Activated T-cell treated with anti-CD3 and anti-CD28 coated beads for 4 hours (primary cell): ENCODE measurements around the gene SPINK6.

Experiments used
- DNase-seq: peaks from one replicate; pipeline ENCODE4 v3.0.0-alpha.2; 2020

Gene SPINK6

DNA sequence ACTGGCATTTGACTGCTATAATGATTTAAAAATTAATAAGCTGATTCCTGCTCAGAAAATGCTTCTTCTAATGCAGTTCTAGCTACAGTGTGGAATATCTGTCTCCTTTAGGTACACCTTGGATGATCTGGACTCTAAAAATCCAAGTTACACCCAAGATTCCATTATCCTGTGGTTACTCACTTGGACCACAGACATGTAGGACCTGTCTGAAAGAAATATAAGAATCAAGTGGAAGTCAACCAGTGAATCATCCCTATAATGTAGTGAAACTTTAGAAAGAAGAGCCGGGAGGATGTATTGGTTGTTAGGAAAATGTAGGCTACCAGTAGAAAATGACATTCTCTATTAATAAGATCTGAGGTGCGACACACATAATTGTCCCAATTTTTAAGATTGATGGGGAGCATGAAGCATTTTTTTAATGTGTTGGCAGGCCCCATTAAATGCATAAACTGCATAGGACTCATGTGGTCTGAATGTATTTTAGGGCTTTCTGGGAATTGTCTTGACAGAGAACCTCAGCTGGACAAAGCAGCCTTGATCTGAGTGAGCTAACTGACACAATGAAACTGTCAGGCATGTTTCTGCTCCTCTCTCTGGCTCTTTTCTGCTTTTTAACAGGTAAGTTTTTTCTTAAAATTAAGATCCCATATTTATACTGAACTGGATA lies at the start of gene SPINK6:
SPINK6 (plus strand) TSS at position 512 of the 673 bp plus-strand sequence; CDS start at position 567, 55 bp downstream.
- DNase-seq: no peak

DNA sequence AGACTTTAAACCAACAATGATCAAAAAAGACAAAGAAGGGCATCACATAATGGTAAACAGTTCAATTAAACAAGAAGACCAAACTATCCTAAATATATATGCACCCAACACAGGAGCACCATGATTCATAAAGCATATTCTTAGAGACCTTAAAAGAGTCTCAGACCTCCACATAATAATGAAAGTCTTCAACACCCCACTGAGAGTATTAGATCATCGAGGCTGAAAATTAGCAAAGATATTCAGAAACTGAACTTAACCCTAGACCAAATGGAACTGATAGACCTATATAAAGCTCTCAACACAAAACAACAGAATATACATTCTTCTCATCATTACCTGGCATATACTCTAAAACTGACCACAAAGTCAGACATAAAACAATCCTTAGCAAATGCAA lies 46.2 kb upstream of the SPINK6 start:
- no peak for DNase-seq

DNA sequence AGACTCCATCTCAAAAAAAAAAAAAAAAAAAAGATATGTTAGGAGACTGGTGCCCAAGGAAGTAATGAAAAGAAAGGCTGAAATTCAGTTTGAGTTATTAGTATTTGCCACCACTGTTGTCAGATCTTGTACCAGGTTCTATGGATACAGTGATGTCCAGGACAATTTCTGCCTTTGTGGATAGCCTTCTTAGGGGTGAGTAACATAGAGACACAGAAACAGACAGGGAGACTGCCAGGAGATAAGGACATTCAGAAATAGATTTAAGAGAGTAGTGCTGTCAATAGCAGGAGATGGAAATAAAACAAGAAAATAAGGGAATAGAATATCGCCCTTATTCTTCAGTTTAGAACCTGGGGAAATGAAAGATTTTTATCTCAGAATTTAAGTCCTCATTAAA lies 40.8 kb upstream of the SPINK6 start:
- no peak for DNase-seq

- no peak for DNase-seq
Measured at GRCh38 chr5:148163345-148163744, 39.5 kb upstream of the SPINK6 start.

DNA sequence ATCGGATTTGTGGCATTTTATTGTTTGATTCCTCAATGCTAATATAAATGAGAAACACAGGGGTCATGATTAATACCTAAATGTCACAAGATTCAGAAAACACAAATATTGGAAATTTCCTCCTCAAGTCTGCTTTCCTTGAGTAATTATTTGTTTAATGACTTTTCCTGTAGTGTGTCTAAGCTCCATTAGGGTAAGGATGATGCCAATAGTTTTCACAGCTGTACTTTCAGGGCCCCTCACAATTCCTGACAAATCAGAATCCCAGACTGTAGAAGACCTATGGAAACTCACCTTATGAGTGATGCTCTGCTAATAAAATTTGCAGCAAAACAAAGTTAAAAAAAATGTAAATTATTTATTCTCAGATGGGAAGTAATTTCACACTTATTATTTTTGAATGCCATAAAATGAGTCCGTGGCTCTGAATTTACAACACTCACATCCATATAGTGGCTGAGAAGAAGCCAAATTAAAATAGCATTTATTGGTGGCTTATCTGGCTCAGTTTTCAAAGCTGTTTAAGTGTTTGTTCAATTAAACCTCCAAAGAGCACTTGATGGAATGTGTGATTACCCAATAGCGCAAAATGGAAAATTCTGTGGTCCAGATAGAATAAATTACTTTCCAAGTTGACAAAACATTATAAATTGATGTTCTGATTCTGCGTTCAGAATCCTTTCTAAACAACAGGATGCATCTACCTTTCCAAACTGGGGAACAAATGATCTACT lies 36.1 kb upstream of the SPINK6 start:
- DNase-seq: no peak

DNA sequence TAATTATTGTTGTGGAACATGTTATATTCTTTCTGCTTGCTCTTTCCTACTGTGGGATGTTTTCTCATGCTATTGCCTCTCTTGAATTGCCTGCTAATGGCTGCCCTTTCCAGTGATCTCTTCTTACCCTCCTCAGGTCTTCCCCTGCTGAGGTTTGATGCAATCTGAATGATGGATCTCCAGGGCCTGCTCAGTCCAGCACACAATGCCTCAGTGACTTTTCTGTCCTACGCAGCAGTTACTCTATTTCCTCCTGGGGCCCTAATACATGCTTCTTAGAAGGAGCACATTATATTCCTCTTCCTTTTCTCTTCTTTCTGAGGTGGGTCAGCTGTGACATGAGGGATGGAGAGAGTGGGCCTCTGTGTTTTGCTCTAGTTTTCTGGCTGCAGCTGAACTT lies 34.6 kb upstream of the SPINK6 start, which contains the start of gene SPINK14:
SPINK14 (plus strand) TSS at position 301 of the 400 bp plus-strand sequence. CDS start 1,187 bp downstream, outside the sequence.
- no peak for DNase-seq

- DNase-seq: no peak
Measured at GRCh38 chr5:148172377-148172776, 30.5 kb upstream of the SPINK6 start.

DNA sequence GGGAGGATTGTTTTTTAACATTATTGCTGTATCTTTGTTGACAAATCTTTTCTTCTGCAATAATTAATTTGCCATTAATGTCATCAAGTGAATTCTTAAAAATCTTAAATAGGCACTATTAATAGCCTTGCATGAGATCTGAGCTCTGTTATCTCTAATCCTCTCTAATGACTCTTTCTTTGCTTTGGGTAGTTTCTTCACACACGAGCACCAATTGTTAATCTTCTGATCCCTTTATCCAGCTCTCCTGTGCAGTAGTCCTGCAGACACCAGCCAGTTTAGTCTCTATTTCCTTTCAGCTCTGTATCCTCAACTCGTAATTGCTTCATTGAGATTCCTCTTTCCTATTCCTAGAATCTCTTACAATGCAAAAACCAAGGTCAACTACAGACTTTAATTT lies 26.4 kb upstream of the SPINK6 start:
- DNase-seq: no peak

- DNase-seq: no peak
Measured at GRCh38 chr5:148177207-148177606, 25.6 kb upstream of the SPINK6 start.

DNA sequence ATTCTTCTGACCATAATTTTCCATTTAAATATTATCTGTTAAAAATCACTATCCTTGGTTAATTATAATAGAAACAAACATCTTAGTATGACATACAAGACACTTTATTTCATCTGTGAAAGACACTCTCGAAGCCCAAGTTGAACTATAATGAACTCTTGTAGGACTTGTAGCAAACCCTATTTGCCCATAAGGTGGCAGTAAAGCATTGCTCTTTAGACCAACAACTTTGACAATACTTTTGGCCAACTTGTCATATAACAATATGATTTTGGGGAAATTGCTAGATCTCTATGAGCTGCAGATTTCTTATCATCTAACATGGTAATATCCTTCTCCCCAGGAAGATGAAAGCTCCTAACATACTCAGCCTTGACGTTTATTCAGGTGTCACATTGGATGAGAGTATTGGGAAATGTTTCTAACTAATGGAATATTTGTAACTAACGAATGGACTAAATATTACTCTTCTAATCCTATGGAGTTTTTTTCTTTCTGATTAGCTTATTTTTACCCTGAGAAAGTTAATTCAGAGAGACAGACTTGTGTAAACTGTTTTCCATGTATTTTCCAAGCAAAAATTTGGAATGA lies 23.5 kb upstream of the SPINK6 start:
- no peak for DNase-seq

DNA sequence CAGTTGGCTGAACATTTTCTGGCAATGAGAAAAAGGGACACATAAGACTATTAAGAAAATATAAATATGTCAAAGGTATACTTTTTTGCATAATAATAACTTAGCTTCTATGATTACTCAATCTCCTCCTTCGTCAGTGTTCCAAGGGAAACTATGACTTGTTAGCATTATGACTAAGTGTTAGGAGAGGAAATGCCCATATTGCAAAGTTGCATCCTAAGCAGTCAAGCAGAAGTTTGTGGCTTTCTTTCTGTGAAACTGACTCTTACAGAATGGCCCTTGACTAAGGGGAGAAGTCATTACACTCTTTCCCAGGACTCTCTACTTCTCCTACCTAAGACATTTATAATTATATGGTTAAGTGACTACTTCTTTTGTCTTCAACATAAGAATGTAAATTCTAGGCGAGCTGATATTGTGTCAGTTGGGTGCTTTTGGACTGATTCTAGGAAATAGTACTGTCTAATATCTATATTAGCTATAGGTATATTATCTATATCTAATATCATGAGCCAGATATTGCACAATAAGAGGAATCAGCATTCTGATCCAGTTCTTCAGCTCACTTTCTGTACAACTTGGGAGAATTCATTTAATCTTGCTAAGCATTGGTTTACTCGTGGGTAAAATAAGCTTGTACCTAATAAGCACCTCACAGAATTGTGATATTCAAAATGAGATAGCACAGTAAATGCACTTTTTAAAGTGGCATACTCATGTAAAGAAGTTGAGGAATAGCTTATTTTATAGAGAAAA lies 16.4 kb upstream of the SPINK6 start:
- DNase-seq: no peak

DNA sequence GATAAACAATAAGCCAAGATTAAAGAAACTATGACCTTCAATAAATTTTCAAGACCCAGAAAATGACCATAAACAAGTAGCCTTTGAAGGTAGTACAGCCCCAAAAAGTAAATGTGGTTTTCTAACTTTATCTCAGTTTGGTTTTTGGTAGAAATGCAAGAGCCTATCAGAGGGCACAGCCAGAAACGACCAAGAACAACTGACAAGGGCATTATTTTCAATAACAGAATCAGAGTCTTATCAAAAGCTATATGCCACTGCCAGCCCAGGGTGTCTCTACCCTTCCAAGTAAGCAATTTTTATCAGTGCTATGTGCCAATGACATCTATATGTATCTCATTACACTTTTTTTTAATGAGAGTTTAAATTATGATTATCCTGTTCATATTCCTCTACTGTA lies 11.8 kb upstream of the SPINK6 start:
- no peak for DNase-seq

DNA sequence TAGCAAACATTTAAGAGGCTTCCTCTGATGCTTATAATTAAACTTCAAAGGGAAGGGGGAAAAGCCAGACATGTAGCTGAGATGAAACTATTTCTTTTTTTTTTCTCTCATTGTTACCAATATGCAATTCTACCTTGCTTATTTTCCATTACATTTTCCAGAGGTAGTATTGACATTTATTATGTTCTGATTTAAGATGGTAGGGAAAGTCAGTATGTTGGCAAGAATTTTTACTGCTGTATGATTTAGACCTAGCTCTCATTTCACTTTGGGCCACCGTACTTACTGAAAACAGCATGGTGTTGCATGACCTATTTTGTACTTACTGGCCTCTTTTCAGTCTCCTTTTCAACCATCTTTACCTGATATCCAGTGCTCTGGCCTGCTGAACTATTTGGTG lies 9.6 kb upstream of the SPINK6 start:
- DNase-seq: no peak

GRCh38 chr5:148201151-148201550 lies 1.7 kb upstream of the SPINK6 start:
- no peak for DNase-seq

GRCh38 chr5:148205044-148205806 lies 2.4 kb downstream of the SPINK6 start:
- DNase-seq: no peak

GRCh38 chr5:148205865-148206264 lies 3.0 kb downstream of the SPINK6 start:
- DNase-seq: no peak

DNA sequence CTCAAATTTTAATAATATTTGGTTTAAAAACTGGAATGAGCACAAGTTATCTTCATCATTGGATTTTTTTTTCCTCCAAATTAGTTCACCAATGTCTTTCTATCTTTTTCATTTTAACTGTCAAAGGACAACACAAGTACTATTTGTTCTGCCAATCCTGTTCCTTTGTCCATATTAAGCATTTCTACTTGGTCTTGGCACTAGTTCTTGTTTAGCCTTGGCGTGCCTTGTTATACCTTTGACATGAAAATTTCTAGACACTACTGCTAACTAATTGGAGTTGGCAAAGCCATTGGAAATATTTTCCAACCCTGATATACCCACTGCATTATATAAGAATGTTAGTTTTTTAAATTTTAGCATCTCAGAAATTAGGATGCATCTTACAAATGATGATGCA lies 3.8 kb downstream of the SPINK6 start:
- DNase-seq: no peak

DNA sequence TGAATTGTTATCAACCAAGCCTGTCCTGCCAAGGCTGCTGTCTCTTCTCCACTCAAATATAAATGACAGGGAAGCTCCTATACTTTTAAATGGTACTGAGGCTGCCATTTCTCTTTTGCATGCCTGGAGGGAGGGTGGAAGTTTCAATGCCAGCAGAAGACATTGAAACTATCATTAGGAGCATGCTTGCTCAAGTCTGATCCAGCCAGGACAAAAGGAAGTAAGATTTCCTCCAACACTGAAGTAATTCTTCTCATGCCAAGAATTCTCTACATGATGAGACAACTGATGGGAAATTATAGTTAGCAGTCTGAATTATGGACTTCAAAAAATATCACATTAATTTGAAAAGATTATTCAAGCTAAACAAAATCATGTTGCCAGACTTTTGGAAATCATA lies 5.4 kb downstream of the SPINK6 start:
- no peak for DNase-seq

DNA sequence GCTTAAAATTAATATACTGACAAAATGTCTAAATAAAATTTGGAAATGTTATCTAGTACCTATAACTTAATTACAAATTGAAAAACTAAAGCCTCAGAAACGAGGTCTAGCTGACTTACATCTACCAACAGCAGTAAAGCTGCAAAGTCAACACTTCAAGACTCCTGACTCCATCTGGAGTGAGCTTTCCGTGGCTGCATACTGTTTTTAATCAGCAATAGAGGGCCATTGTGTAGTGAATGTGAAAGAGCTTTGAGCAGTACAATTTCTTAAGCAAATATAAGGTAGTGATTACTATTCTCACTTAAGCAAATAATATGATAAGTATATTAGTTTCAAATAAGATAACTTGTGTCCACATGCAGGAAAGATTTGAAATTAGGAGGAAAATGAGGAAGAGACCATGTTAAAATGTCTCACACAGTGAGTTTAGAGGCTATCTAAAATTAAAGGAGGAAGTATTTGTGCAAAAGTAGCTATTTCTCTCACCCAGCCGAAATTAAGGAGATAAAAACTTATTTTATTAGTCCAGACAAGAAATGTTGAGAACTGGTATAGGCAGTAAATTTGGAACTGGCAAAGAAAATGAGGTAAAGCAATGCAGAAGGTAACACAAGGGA lies 6.4 kb downstream of the SPINK6 start:
- no peak for DNase-seq

GRCh38 chr5:148214665-148215185 lies 11.9 kb downstream of the SPINK6 start:
- no peak for DNase-seq

DNA sequence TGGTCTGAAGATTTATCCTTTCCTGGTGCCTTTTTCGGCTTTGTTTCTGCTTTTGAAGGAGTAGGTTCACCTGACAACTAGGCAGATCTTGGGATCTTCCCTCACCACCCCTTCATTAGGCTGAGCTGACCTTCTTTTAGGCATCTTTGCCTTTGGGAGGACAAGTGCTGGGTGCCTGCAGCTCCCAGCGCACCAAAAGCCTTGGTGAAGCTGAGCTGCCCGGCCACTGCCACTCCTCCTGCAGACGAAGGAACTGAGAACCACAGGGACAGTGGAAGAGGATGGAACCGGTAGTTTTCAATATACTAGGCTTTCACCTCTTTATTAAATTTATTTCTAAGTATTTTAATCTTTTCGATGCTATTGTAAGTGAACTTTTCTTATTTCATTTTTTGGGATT lies 18.7 kb downstream of the SPINK6 start:
- no peak for DNase-seq
